K562 (cell line): Measurements from ENCODE around the gene FCHO1. TPM values are rescaled to one million over a fixed set of nuclear protein-coding genes. Genes with fewer than 3 reads are reported as not detected.

Source experiments
- ATAC-seq: fragments of 200-7000 bp; cut with Tn5 transposase; 3 replicates; pipeline ENCODE4 v1.9.1; 2020; ENCODE audit warnings: moderate library complexity
- BruUV-seq: library from RNA; stranded (reverse); fragments of 400-500 nt; replicated peaks from 2 replicates; lab custom pipeline; 2021; lab: Mats Ljungman, UMichigan
- CTCF ChIA-PET: fragments of 300-600 bp; formaldehyde crosslinking; extraction: SDS; loops from one replicate; lab custom pipeline; 2021; ENCODE audit warnings: low intra/inter-chr PET ratio; lab: Yijun Ruan, JAX
- POLR2A ChIA-PET: fragments of 300-600, 350-650 bp; sonication (Branson Sonifier 250); formaldehyde crosslinking; extraction: SDS; loops from one replicate; lab custom pipeline; 2021; ENCODE audit warnings: antibody characterized with exemption, inconsistent platforms; lab: Yijun Ruan, JAX
- DNase-seq, 4 experiments: peaks; one replicate each; pipeline versions ENCODE4 v3.0.0 to v3.0.0-alpha.2; 2011 to 2018; ENCODE audit warnings: low spot score in 3 of 4, mixed read lengths in 3 of 4; ENCODE audit errors: extremely low read depth in 1 of 4
- FAIRE-seq: peaks from 2 replicates; lab custom pipeline; 2011; peaks lifted over from hg19 to GRCh38; lab: Jason Lieb, UNC
- H2AFZ ChIP-seq: 2 replicates; pipeline ENCODE4 v1.6.0; 2011; ENCODE audit warnings: low read depth, low read length, control low read depth, inconsistent platforms
- H3K27ac ChIP-seq: fragments of 200-600 bp; 3 replicates; pipeline ENCODE4 v1.8.0; 2011; ENCODE audit warnings: low read depth, mild to moderate bottlenecking, control low read depth, inconsistent platforms, low read length, moderate library complexity, mixed read lengths; ENCODE audit errors: extremely low read depth
- H3K27me3 ChIP-seq, 2 experiments: fragments of 300-600 bp in 1 of 2; 2 replicates in 1 of 2; 3 replicates in 1 of 2; pipeline versions ENCODE4 v1.6.0 to v1.8.0; 2011; ENCODE audit warnings: inconsistent platforms in 2 of 2, low read length in 2 of 2, mild to moderate bottlenecking in 1 of 2, mixed read lengths in 1 of 2, moderate library complexity in 1 of 2; ENCODE audit not compliant: control insufficient read depth in 2 of 2, insufficient read depth in 2 of 2
- H3K36me3 ChIP-seq: fragments of 300-600 bp; 3 replicates; pipeline ENCODE4 v1.8.0; 2011; ENCODE audit warnings: mild to moderate bottlenecking, low read length, inconsistent platforms; ENCODE audit not compliant: control insufficient read depth, insufficient read depth
- H3K4me1 ChIP-seq, 2 experiments: fragments of 200-600 bp in 1 of 2; replicated peaks in 1 of 2; 2 replicates in 1 of 2; 3 replicates in 1 of 2; pipeline versions ENCODE4 v1.5.1 to v1.8.0; 2011; ENCODE audit warnings: inconsistent platforms in 2 of 2, low read length in 2 of 2, mild to moderate bottlenecking in 1 of 2, mixed read lengths in 1 of 2, moderate library complexity in 1 of 2; ENCODE audit not compliant: control insufficient read depth in 2 of 2, insufficient read depth in 2 of 2
- H3K4me2 ChIP-seq: 2 replicates; pipeline ENCODE4 v1.6.1; 2011; ENCODE audit warnings: low read length, control low read depth, inconsistent platforms, mixed read lengths; ENCODE audit not compliant: insufficient read depth
- H3K4me3 ChIP-seq: fragments of 200-600 bp; sonication (generic), shearing (Covaris generic); 2 replicates; pipeline ENCODE4 v1.5.1; 2016; ENCODE audit warnings: control low read depth, inconsistent platforms
- H3K79me2 ChIP-seq: fragments of 200-600 bp; 3 replicates; pipeline ENCODE4 v1.8.0; 2011; ENCODE audit warnings: low read length, inconsistent platforms; ENCODE audit not compliant: control insufficient read depth, insufficient read depth
- H3K9ac ChIP-seq, 2 experiments: 2 replicates each; pipeline versions ENCODE4 v1.6.0 to v1.6.1; 2011; ENCODE audit warnings: low read depth in 2 of 2, low read length in 2 of 2, control low read depth in 1 of 2, inconsistent platforms in 1 of 2, mild to moderate bottlenecking in 1 of 2, mixed read lengths in 1 of 2; ENCODE audit not compliant: insufficient read depth in 1 of 2
- H3K9me1 ChIP-seq: one replicate; pipeline ENCODE4 v1.6.0; 2011; ENCODE audit warnings: inconsistent platforms, mild to moderate bottlenecking, low read length, moderate library complexity; ENCODE audit not compliant: control insufficient read depth, insufficient read depth
- H3K9me3 ChIP-seq: replicated peaks from 2 replicates; pipeline ENCODE4 v1.5.1; 2011; ENCODE audit warnings: low read depth, low read length, inconsistent platforms; ENCODE audit not compliant: control insufficient read depth, insufficient read depth
- H4K20me1 ChIP-seq: replicated peaks from 2 replicates; pipeline ENCODE4 v1.6.1; 2011; ENCODE audit warnings: low read length, inconsistent platforms, mixed read lengths; ENCODE audit not compliant: control insufficient read depth, insufficient read depth
- BCL6 ChIP-seq: fragments of 250-450 bp; sonication (Bioruptor Pico); IDR thresholded peaks from 2 replicates; pipeline ENCODE4 v1.4.0; 2020
- BCOR ChIP-seq: fragments of 450-650 bp; IDR thresholded peaks from 2 replicates; pipeline ENCODE4 v1.6.1; 2016
- CBFA2T3 ChIP-seq: fragments of 450-650 bp; IDR thresholded peaks from 2 replicates; pipeline ENCODE4 v1.6.1; 2017
- DACH1 ChIP-seq: fragments of 450-650 bp; IDR thresholded peaks from 2 replicates; pipeline ENCODE4 v1.6.1; 2018; ENCODE audit not compliant: partially characterized antibody
- FOS ChIP-seq: IDR thresholded peaks from 3 replicates; pipeline ENCODE4 v1.6.1; 2011; ENCODE audit not compliant: insufficient read length; ENCODE audit errors: extremely low read depth
- HMGN3 ChIP-seq: IDR thresholded peaks from 2 replicates; pipeline ENCODE4 v1.6.1; 2011; ENCODE audit warnings: borderline replicate concordance, low read depth, mild to moderate bottlenecking, mixed read lengths, low read length; ENCODE audit not compliant: insufficient read length; ENCODE audit errors: extremely low read depth
- RBM25 ChIP-seq: fragments of 200-400 bp; formaldehyde crosslinking; IDR thresholded peaks from 2 replicates; pipeline ENCODE4 v1.6.1; 2018; ENCODE audit warnings: low read length, low read depth, moderate library complexity; ENCODE audit not compliant: severe bottlenecking
- TAL1 ChIP-seq: fragments of 450-650 bp; IDR thresholded peaks from 2 replicates; pipeline ENCODE4 v1.6.1; 2016; ENCODE audit warnings: mild to moderate bottlenecking
- ZNF121 ChIP-seq: sonication (generic); formaldehyde crosslinking; conservative IDR thresholded peaks from 2 replicates; pipeline ENCODE4 v1.8.0; 2022; ENCODE audit warnings: missing genetic modification reagents
- ZNF274 ChIP-seq: IDR thresholded peaks from 2 replicates; pipeline ENCODE4 v1.6.1; 2011; ENCODE audit warnings: low read depth, mild to moderate bottlenecking, low read length, moderate library complexity, borderline replicate concordance
- WGBS: fragments of 100-300 bp; shearing (Covaris generic); methylation state at CpG from one replicate; pipeline ENCODE4 v1.1.6; 2016; ENCODE audit warnings: low coverage, mixed read lengths; ENCODE audit not compliant: insufficient coverage; ENCODE audit errors: missing lambda C conversion rate; 5-methylcytosine and 5-hydroxymethylcytosine counted together
- in situ Hi-C: fragments of 300-500 bp; cut with MboI; formaldehyde crosslinking; loops from 4 replicates; pipeline ENCODE4 v1.15.0; 2018; ENCODE audit warnings: inconsistent platforms, mixed read lengths
- intact Hi-C: fragments of 100-400 bp; cut with micrococcal nuclease; formaldehyde crosslinking; loops from 2 replicates; pipeline ENCODE4 v1.14.2; 2022
- polyA plus RNA-seq, 8 experiments: library from polyadenylated mRNA; depleted of rRNA in 4 of 8; stranded (reverse) in 5 of 8; unstranded in 3 of 8; fragments of >200 nt; fragmentation: Nextera tagmentation in 2 of 8; fragmentation: Illumina TruSeq in 1 of 8; extraction: Ambion mirVana in 2 of 8; extraction: Trizol in 1 of 8; gene quantifications; 2 replicates each; pipeline versions ENCODE4 v1.2.1 to v1.2.3, GENCODE V29; 2011 to 2014; ENCODE audit warnings: inconsistent platforms in 1 of 8, missing spikeins in 1 of 8
- total RNA-seq, 7 experiments: library from RNA; depleted of rRNA in 6 of 7; stranded (reverse); fragments of >200 nt in 6 of 7; fragmentation: Illumina TruSeq in 2 of 7; extraction: Trizol in 2 of 7; gene quantifications; 2 replicates each; pipeline versions ENCODE4 v1.2.1 to v1.2.3, GENCODE V29; 2011 to 2021; ENCODE audit warnings: low replicate concordance in 1 of 7

FCHO1 gene
- total and polyA plus RNA-seq, 9 of the 15 experiments (the other 6 are each of a cell fraction or from before 2014, with no cell fraction given), result 0.21 to 58.9 (median 18.3) TPM

GRCh38 chr19:17796013-17796837 is 44.9 kb downstream of the FCHO1 start:
- H3K4me2 ChIP-seq, result no peak overlapping the region
- in situ Hi-C loops, result no loop called here

GRCh38 chr19:17796838-17797423 is 45.7 kb downstream of the FCHO1 start:
- ATAC-seq, result no peak
- POLR2A ChIA-PET, result interaction anchor here (1.1 kb wide), 1 partner anchor 90 kb away, joined by 3 read pairs; no protein-coding TSS in a partner anchor
- no TSS peak for BruUV-seq

More at GRCh38 chr19:17796013-17796837, 44.9 kb downstream of the FCHO1 start:
- ChIA-PET CTCF (no interaction called here), POLR2A (interaction anchor here (0.5 to 1.1 kb wide), 2 partner anchors 18 to 90 kb away, joined by 3 read pairs; no protein-coding TSS in a partner anchor)
- Histone ChIP-seq H4K20me1 (no peaks in the 10 kb centered on the region), H2AFZ (no peak overlapping the region), H3K27me3 (peaks cover 4 to 24% of the 10 kb centered on the region in 2 experiments; a peak in 3 of 5 replicates), H3K9me3 (no peaks in the 10 kb centered on the region), H3K36me3 (no peaks in the 10 kb centered on the region), H3K9ac (peak overlapping the region in 1 of 2 experiments; percentile 71; a peak in 1 of 4 replicates), H3K27ac (no peak overlapping the region), H3K4me3 (no peak overlapping the region), H3K4me1 (peaks cover 15 to 26% of the 10 kb centered on the region in 2 experiments; a peak in 4 of 5 replicates), H3K79me2 (no peaks in the 10 kb centered on the region), H3K9me1 (no peaks in the 10 kb centered on the region)
- FAIRE-seq (no peak), DNase-seq (no peak), ATAC-seq (no peak)
- intact Hi-C loops, result no loop called here
- no TSS peak for BruUV-seq
- WGBS, result 12% methylated on average over 6 of the region's 6 CpGs
- TF ChIP-seq ZNF121 (CRISPR knock-in tag) (peak; percentile 59; the same call in 1 of the 2 replicates), CBFA2T3 (no peak)

More at GRCh38 chr19:17796838-17797423, 45.7 kb downstream of the FCHO1 start:
- Histone ChIP-seq H3K36me3 (no peaks in the 10 kb centered on the region), H3K4me3 (no peak overlapping the region), H3K4me1 (peaks cover 10 to 26% of the 10 kb centered on the region in 2 experiments; a peak in 4 of 5 replicates), H3K27ac (no peak overlapping the region), H3K27me3 (peaks cover 4 to 24% of the 10 kb centered on the region in 2 experiments; a peak in 3 of 5 replicates), H4K20me1 (no peaks in the 10 kb centered on the region), H3K79me2 (no peaks in the 10 kb centered on the region), H3K9me3 (no peaks in the 10 kb centered on the region), H2AFZ (no peak overlapping the region), H3K9ac (no peak overlapping the region; a peak in 1 of 4 replicates), H3K4me2 (no peak overlapping the region), H3K9me1 (no peaks in the 10 kb centered on the region)
- FAIRE-seq (no peak), DNase-seq (no peak)
- TF ChIP-seq BCOR, result peak; percentile 72
- no peak for TF ChIP-seq FOS
- TF ChIP-seq RBM25, result peak; percentile 70
- TF ChIP-seq TAL1, result no peak
- no peak for TF ChIP-seq HMGN3
- no peak for TF ChIP-seq DACH1
- no peak for TF ChIP-seq ZNF274
- no peak for TF ChIP-seq BCL6 (CRISPR knock-in tag)
- WGBS, result 0% methylated on average over 1 of the region's 1 CpG
- intact Hi-C loops, result no loop called here
- CTCF ChIA-PET, result no interaction called here
- in situ Hi-C loops, result no loop called here
